ENCODE measurements around the gene METTL6. TPM values are rescaled to one million over a fixed set of nuclear protein-coding genes. Genes with fewer than 3 reads are reported as not detected.

METTL6 gene
- total and polyA plus RNA-seq, 10 of the 15 experiments (the other 5 are each of a cell fraction or from before 2014, with no cell fraction given), result 13.8 to 29.6 (median 20.8) TPM

DNA sequence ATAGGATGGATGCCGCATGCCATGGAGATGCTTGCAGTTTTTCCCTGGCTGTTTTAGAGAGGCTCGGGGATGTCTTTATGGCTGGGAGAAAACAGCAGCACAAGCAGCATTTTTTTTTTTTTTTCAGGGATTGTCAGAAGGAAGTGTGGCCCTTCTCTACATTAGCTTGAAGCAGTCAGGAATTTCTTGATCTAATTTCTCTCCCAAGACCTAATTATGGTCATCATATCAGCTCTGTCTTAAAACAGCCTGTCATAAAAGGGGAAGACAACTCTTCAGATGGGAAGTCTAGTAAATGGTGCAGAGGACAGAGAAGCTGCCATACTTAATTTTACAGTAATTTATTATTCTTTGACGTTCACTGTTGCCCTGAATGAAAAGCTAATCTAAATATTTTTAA lies 44.5 kb upstream of the METTL6 start (continued):
- TF ChIP-seq, protein P1, sequence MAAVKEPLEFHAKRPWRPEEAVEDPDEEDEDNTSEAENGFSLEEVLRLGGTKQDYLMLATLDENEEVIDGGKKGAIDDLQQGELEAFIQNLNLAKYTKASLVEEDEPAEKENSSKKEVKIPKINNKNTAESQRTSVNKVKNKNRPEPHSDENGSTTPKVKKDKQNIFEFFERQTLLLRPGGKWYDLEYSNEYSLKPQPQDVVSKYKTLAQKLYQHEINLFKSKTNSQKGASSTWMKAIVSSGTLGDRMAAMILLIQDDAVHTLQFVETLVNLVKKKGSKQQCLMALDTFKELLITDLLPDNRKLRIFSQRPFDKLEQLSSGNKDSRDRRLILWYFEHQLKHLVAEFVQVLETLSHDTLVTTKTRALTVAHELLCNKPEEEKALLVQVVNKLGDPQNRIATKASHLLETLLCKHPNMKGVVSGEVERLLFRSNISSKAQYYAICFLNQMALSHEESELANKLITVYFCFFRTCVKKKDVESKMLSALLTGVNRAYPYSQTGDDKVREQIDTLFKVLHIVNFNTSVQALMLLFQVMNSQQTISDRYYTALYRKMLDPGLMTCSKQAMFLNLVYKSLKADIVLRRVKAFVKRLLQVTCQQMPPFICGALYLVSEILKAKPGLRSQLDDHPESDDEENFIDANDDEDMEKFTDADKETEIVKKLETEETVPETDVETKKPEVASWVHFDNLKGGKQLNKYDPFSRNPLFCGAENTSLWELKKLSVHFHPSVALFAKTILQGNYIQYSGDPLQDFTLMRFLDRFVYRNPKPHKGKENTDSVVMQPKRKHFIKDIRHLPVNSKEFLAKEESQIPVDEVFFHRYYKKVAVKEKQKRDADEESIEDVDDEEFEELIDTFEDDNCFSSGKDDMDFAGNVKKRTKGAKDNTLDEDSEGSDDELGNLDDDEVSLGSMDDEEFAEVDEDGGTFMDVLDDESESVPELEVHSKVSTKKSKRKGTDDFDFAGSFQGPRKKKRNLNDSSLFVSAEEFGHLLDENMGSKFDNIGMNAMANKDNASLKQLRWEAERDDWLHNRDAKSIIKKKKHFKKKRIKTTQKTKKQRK (IDR thresholded peaks at IDR 0.05; ENCODE audit: low read depth, low read length), result no peak

DNA sequence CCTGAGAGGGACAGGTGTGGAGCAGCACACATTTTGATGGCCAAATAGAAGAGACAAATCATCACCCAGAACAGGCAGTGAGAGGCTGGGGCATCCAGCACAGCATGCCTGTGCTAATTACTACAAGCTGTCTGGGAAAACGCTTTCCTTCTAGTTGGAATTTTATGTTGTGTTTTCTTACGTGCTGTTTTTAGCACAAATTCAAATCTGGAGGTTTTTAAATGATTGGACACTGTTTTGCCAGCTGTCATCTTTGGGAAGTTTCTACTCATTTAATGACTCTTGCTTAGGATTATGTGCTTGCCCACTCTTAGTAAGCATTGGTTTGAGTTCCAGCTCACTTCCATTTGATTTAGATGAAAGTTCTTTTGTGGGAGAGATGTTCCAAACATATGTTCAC lies 43.5 kb upstream of the METTL6 start:
- FAIRE-seq (no peak), ATAC-seq (no peak), DNase-seq (ENCODE audit: low read depth, low spot score) (no peak)
- Histone ChIP-seq H3K27ac (ENCODE audit: control insufficient read depth, insufficient read depth) (no peak overlapping the region), H3K4me2 (ENCODE audit: control insufficient read depth, insufficient read depth) (no peak overlapping the region), H3K79me2 (ENCODE audit: control insufficient read depth, insufficient read depth, low read length) (no peaks in the 10 kb centered on the region), H3K36me3 (ENCODE audit: control insufficient read depth in 2 of 2, insufficient read depth in 2 of 2, low read length in 1 of 2) (no peaks in the 10 kb centered on the region), H3K4me1 (ENCODE audit: control insufficient read depth, insufficient read depth, low read length) (peaks cover 6% of the 10 kb centered on the region), H4K20me1 (ENCODE audit: control insufficient read depth, insufficient read depth) (no peaks in the 10 kb centered on the region), H3K9me3 (replicated peaks; ENCODE audit: control insufficient read depth, insufficient read depth, low read length) (no peaks in the 10 kb centered on the region), H3K9ac (ENCODE audit: control insufficient read depth, insufficient read depth, low read length) (no peak overlapping the region), H3K27me3 (replicated peaks in 1 of 2; ENCODE audit: control insufficient read depth in 2 of 2, insufficient read depth in 2 of 2, low read length in 1 of 2) (no peaks in the 10 kb centered on the region), H2AFZ (ENCODE audit: control insufficient read depth, low read depth, low read length) (no peak overlapping the region), H3K4me3 (no peak overlapping the region)
- ChIA-PET RAD21 (ENCODE audit: unreplicated experiment) (interaction anchor here (0.9 to 1.1 kb wide), 2 partner anchors 40 to 270 kb away, joined by 3 read pairs; no protein-coding TSS in a partner anchor), SMC1A (ENCODE audit: uncharacterized antibody, unreplicated experiment) (interaction anchor here (0.9 to 1.2 kb wide), 3 partner anchors 10 to 118 kb away, joined by 4 read pairs; no protein-coding TSS in a partner anchor), CTCF (interaction anchor here (1.1 to 2.6 kb wide), 5 partner anchors 37 to 268 kb away, joined by 3 to 9 read pairs (median 4); no protein-coding TSS in a partner anchor), POLR2A (no interaction called here)
- no TSS peak for BruUV-seq (replicated peaks)
- intact Hi-C loops (cut with micrococcal nuclease; ENCODE audit: unreplicated experiment) (no loop called here), in situ Hi-C loops (cut with MboI) (no loop called here)
- WGBS (ENCODE audit: insufficient coverage, insufficient replicate concordance, low lambda C conversion rate, missing lambda C conversion rate), result 17% methylated on average over 2 of the region's 2 CpGs
- TF ChIP-seq STAT3 (IDR thresholded peaks at IDR 0.05; ENCODE audit: low read depth, low read length) (no peak), MTA3 (IDR thresholded peaks at IDR 0.05; ENCODE audit: borderline replicate concordance, low read length) (no peak), ATF7 (IDR thresholded peaks at IDR 0.05; ENCODE audit: low read depth) (no peak), KAT2A (conservative IDR thresholded peaks at IDR 0.05; ENCODE audit: control insufficient read depth, low read depth, low read length) (no peak), MXI1 (IDR thresholded peaks at IDR 0.05; ENCODE audit: low read depth, low read length) (no peak), ZNF274 (IDR thresholded peaks at IDR 0.05; ENCODE audit: insufficient read depth, insufficient read length) (no peak), CHD2 (IDR thresholded peaks at IDR 0.05; ENCODE audit: borderline replicate concordance, low read depth, low read length) (no peak), FOXM1 (IDR thresholded peaks at IDR 0.05; ENCODE audit: low read depth, low read length) (no peak)
- TF ChIP-seq, protein P2, sequence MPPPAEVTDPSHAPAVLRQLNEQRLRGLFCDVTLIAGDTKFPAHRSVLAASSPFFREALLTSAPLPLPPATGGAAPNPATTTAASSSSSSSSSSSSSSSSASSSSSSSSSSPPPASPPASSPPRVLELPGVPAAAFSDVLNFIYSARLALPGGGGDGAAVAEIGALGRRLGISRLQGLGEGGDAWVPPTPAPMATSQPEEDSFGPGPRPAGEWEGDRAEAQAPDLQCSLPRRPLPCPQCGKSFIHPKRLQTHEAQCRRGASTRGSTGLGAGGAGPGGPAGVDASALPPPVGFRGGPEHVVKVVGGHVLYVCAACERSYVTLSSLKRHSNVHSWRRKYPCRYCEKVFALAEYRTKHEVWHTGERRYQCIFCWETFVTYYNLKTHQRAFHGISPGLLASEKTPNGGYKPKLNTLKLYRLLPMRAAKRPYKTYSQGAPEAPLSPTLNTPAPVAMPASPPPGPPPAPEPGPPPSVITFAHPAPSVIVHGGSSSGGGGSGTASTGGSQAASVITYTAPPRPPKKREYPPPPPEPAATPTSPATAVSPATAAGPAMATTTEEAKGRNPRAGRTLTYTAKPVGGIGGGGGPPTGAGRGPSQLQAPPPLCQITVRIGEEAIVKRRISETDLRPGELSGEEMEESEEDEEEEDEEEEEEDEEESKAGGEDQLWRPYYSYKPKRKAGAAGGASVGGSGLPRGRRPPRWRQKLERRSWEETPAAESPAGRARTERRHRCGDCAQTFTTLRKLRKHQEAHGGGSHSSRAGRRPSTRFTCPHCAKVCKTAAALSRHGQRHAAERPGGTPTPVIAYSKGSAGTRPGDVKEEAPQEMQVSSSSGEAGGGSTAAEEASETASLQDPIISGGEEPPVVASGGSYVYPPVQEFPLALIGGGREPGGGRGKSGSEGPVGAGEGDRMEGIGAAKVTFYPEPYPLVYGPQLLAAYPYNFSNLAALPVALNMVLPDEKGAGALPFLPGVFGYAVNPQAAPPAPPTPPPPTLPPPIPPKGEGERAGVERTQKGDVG (CRISPR knock-in tag; IDR thresholded peaks at IDR 0.05), result no peak
- TF ChIP-seq, protein P3, sequence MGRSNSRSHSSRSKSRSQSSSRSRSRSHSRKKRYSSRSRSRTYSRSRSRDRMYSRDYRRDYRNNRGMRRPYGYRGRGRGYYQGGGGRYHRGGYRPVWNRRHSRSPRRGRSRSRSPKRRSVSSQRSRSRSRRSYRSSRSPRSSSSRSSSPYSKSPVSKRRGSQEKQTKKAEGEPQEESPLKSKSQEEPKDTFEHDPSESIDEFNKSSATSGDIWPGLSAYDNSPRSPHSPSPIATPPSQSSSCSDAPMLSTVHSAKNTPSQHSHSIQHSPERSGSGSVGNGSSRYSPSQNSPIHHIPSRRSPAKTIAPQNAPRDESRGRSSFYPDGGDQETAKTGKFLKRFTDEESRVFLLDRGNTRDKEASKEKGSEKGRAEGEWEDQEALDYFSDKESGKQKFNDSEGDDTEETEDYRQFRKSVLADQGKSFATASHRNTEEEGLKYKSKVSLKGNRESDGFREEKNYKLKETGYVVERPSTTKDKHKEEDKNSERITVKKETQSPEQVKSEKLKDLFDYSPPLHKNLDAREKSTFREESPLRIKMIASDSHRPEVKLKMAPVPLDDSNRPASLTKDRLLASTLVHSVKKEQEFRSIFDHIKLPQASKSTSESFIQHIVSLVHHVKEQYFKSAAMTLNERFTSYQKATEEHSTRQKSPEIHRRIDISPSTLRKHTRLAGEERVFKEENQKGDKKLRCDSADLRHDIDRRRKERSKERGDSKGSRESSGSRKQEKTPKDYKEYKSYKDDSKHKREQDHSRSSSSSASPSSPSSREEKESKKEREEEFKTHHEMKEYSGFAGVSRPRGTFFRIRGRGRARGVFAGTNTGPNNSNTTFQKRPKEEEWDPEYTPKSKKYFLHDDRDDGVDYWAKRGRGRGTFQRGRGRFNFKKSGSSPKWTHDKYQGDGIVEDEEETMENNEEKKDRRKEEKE (IDR thresholded peaks at IDR 0.05), result no peak
